Liver (tissue), 9 donors: ENCODE measurements around the gene TSPAN16. TPM values are rescaled to one million over a fixed set of nuclear protein-coding genes. Genes with fewer than 3 reads are reported as not detected.

Experiments
- DNase-seq: peaks from one replicate; pipeline ENCODE4 v3.0.0-alpha.2; 2017; ENCODE audit warnings: low spot score
- H3K27ac ChIP-seq, 2 donors: one replicate each; pipeline ENCODE4 v1.7.0; 2013; ENCODE audit warnings: inconsistent platforms in 2 of 2, low read length in 2 of 2, control low read depth in 1 of 2, low read depth in 1 of 2, mild to moderate bottlenecking in 1 of 2
- H3K27me3 ChIP-seq, 4 donors: one replicate each; pipeline versions ENCODE4 v1.6.1 to v1.7.0; 2013; ENCODE audit warnings: low read length in 3 of 4, inconsistent platforms in 1 of 4, mild to moderate bottlenecking in 1 of 4, moderate library complexity in 1 of 4; ENCODE audit not compliant: control insufficient read depth in 4 of 4, insufficient read depth in 4 of 4
- H3K36me3 ChIP-seq, 4 donors: one replicate each; pipeline versions ENCODE4 v1.6.1 to v1.7.0; 2013; ENCODE audit warnings: low read length in 3 of 4, mild to moderate bottlenecking in 3 of 4, low read depth in 1 of 4, moderate library complexity in 1 of 4; ENCODE audit not compliant: control insufficient read depth in 4 of 4, insufficient read depth in 3 of 4
- H3K4me1 ChIP-seq, 4 donors: one replicate each; pipeline versions ENCODE4 v1.6.1 to v1.7.0; 2013; ENCODE audit warnings: low read length in 3 of 4, mild to moderate bottlenecking in 3 of 4, moderate library complexity in 1 of 4; ENCODE audit not compliant: control insufficient read depth in 4 of 4, insufficient read depth in 4 of 4
- H3K4me3 ChIP-seq, 3 donors: one replicate each; pipeline versions ENCODE4 v1.6.1 to v1.7.0; 2013; ENCODE audit warnings: low read length in 3 of 3, control low read depth in 1 of 3, low read depth in 1 of 3, mild to moderate bottlenecking in 1 of 3
- H3K9ac ChIP-seq, 2 donors: one replicate each; pipeline ENCODE4 v1.7.0; 2013; ENCODE audit warnings: low read length in 2 of 2, mild to moderate bottlenecking in 2 of 2, moderate library complexity in 2 of 2, control low read depth in 1 of 2, low read depth in 1 of 2
- H3K9me3 ChIP-seq, 4 donors: one replicate each; pipeline versions ENCODE4 v1.6.1 to v1.7.0; 2013; ENCODE audit warnings: low read length in 3 of 4; ENCODE audit not compliant: control insufficient read depth in 4 of 4
- ATF3 ChIP-seq: IDR thresholded peaks from 2 replicates; pipeline ENCODE4 v1.6.1; 2016; ENCODE audit warnings: antibody characterized with exemption
- CTCF ChIP-seq: fragments of 150-350 bp; IDR thresholded peaks from 2 replicates; pipeline ENCODE4 v1.5.1; 2017; ENCODE audit warnings: improper control_type of control experiment, low read depth, low read length; ENCODE audit not compliant: missing input control
- EGR1 ChIP-seq, 2 donors: IDR thresholded peaks; 2 replicates each; pipeline ENCODE4 v1.6.1; 2016 to 2018; ENCODE audit warnings: antibody characterized with exemption in 2 of 2, low read depth in 2 of 2
- FOXA1 ChIP-seq: IDR thresholded peaks from 2 replicates; pipeline ENCODE4 v1.6.1; 2016; ENCODE audit warnings: antibody characterized with exemption
- FOXA2 ChIP-seq: IDR thresholded peaks from 2 replicates; pipeline ENCODE4 v1.6.1; 2016; ENCODE audit warnings: antibody characterized with exemption
- GABPA ChIP-seq, 2 donors: IDR thresholded peaks in 1 of 2; conservative IDR thresholded peaks in 1 of 2; 2 replicates each; pipeline ENCODE4 v1.6.1; 2016; ENCODE audit warnings: antibody characterized with exemption in 2 of 2, mild to moderate bottlenecking in 1 of 2, moderate library complexity in 1 of 2
- HNF4A ChIP-seq, 2 donors: conservative IDR thresholded peaks; 2 replicates each; pipeline ENCODE4 v1.6.1; 2016; ENCODE audit warnings: antibody characterized with exemption in 2 of 2, mild to moderate bottlenecking in 2 of 2
- HNF4G ChIP-seq: IDR thresholded peaks from 2 replicates; pipeline ENCODE4 v1.6.1; 2016; ENCODE audit warnings: antibody characterized with exemption
- JUND ChIP-seq, 2 donors: IDR thresholded peaks; 2 replicates each; pipeline ENCODE4 v1.6.1; 2016; ENCODE audit warnings: antibody characterized with exemption in 2 of 2
- MAX ChIP-seq: IDR thresholded peaks from 2 replicates; pipeline ENCODE4 v1.6.1; 2016; ENCODE audit warnings: antibody characterized with exemption
- NR2F2 ChIP-seq: IDR thresholded peaks from 2 replicates; pipeline ENCODE4 v1.6.1; 2016; ENCODE audit warnings: antibody characterized with exemption
- RAD21 ChIP-seq, 2 donors: IDR thresholded peaks; 2 replicates each; pipeline ENCODE4 v1.6.1; 2016; ENCODE audit warnings: antibody characterized with exemption in 2 of 2, mild to moderate bottlenecking in 2 of 2
- REST ChIP-seq: IDR thresholded peaks from 2 replicates; pipeline ENCODE4 v1.6.1; 2016; ENCODE audit warnings: antibody characterized with exemption, mild to moderate bottlenecking
- RXRA ChIP-seq, 2 donors: IDR thresholded peaks; 2 replicates each; pipeline ENCODE4 v1.6.1; 2017 to 2018; ENCODE audit warnings: antibody characterized with exemption in 2 of 2, mild to moderate bottlenecking in 1 of 2
- SP1 ChIP-seq: IDR thresholded peaks from 2 replicates; pipeline ENCODE4 v1.6.1; 2018; ENCODE audit warnings: antibody characterized with exemption, mild to moderate bottlenecking
- TAF1 ChIP-seq: conservative IDR thresholded peaks from 2 replicates; pipeline ENCODE4 v1.6.1; 2016; ENCODE audit warnings: antibody characterized with exemption, mild to moderate bottlenecking
- YY1 ChIP-seq: IDR thresholded peaks from 2 replicates; pipeline ENCODE4 v1.6.1; 2016; ENCODE audit warnings: antibody characterized with exemption, mild to moderate bottlenecking
- ZBTB33 ChIP-seq: IDR thresholded peaks from 2 replicates; pipeline ENCODE4 v1.6.1; 2016; ENCODE audit warnings: antibody characterized with exemption
- WGBS: extraction: QIAGEN DNeasy Blood & Tissue Kit; methylation state at CpG from one replicate; pipeline ENCODE4 v1.1.7; 2013; 5-methylcytosine and 5-hydroxymethylcytosine counted together
- polyA plus RNA-seq, 2 donors: library from polyadenylated mRNA; stranded (reverse) in 1 of 2; unstranded in 1 of 2; fragments of 200-250 nt in 1 of 2; fragments of >200 nt in 1 of 2; fragmentation: Nextera tagmentation in 1 of 2; extraction: Ambion mirVana in 1 of 2; gene quantifications; one replicate each; pipeline versions ENCODE4 v1.2.1 to v1.2.3, GENCODE V29; 2013 to 2015
- total RNA-seq, 2 donors: library from RNA; depleted of rRNA; stranded (reverse); fragments of >200 nt; gene quantifications; one replicate each; pipeline ENCODE4 v1.2.3, GENCODE V29; 2014
- donor health status: healthy.
- donor health status: healthy.
- donor health status: healthy.
- donor health status: healthy.
- donor health status: healthy.

The TSPAN16 gene
- total and polyA plus RNA-seq, 4 donors, result not detected

- DNase-seq, result no peak
- no peak overlapping the region for H3K27ac ChIP-seq
- peaks cover 1 to 32% (median 24%) of the 10 kb centered on the region in 4 donors for H3K4me1 ChIP-seq
- peaks cover 4 to 10% (median 4%) of the 10 kb centered on the region in 4 donors for H3K36me3 ChIP-seq
- TF ChIP-seq RXRA (IDR thresholded peaks at IDR 0.05) (no peak), HNF4A (conservative IDR thresholded peaks at IDR 0.05) (no peak), ZBTB33 (no peak), JUND (IDR thresholded peaks at IDR 0.05) (no peak), SP1 (no peak), TAF1 (no peak), GABPA (IDR thresholded peaks at IDR 0.05 in 1 of 2, conservative IDR thresholded peaks at IDR 0.05 in 1 of 2) (no peak), ATF3 (no peak), NR2F2 (no peak), CTCF (no peak), FOXA2 (no peak), YY1 (no peak), MAX (no peak), RAD21 (IDR thresholded peaks at IDR 0.05) (no peak), FOXA1 (no peak), EGR1 (IDR thresholded peaks at IDR 0.05; ENCODE audit: low read depth in 2 of 2) (no peak), HNF4G (no peak), REST (no peak)
- H3K9me3 ChIP-seq, result no peaks in the 10 kb centered on the region
- no peaks in the 10 kb centered on the region for H3K27me3 ChIP-seq
- H3K4me3 ChIP-seq, result no peak overlapping the region
- 94% methylated on average over 3 of the region's 3 CpGs for WGBS
- H3K9ac ChIP-seq, result no peak overlapping the region
Observed at GRCh38 chr19:11342429-11342828, 46.5 kb downstream of the TSPAN16 start.
